Left cardiac atrium (tissue), 4 donors: ENCODE results near the gene CEP44. TPM values are rescaled to one million over a fixed set of nuclear protein-coding genes. Genes with fewer than 3 reads are reported as not detected.
"Not testable (repeated sequence)": the region's sequence is repeated elsewhere in the genome, so short reads cannot be mapped to it uniquely, and the experiment has no call there.

Experiments
- ATAC-seq, 2 donors: fragments of 200-7000 bp; cut with Tn5 transposase; one replicate each; pipeline ENCODE4 v1.9.1; 2020; ENCODE audit warnings: mild to moderate bottlenecking in 2 of 2, moderate library complexity in 2 of 2
- DNase-seq: peaks from one replicate; pipeline ENCODE4 v3.0.0-alpha.2; 2020
- intact Hi-C, 2 donors: fragments of 100-400 bp; cut with DNase I; formaldehyde crosslinking; loops; one replicate each; pipeline versions ENCODE4 v1.14.1 to v1.15.1; 2022 to 2023
- total RNA-seq, 2 donors: library from RNA; stranded (reverse); fragmentation: NEBNext Ultra II Directional; extraction: Animal tissue kit (Norgen Biotek cat#: 25700); gene quantifications; one replicate each; pipeline ENCODE4 v1.2.1, GENCODE V29; 2021
- donor health status: DM: no; HTN: yes; CAD: no.
- donor health status: DM: no; HTN: yes; CAD: no; lungs with severe emphysema.
- donor health status: DM: yes; HTN: yes; CAD: no.
- donor health status: Dilated cardiomyopathy.

CEP44 gene
- total RNA-seq, 2 donors from 2014 or later, result 15.4 to 16.7 TPM

GRCh38 chr4:174274436-174274835 is 9.3 kb upstream of the CEP44 start:
- DNase-seq (no peak), ATAC-seq (no peak)
- intact Hi-C loops, result no loop called here

- DNase-seq, result no peak
- ATAC-seq, result no peak
Measured at GRCh38 chr4:174275101-174275500, 8.6 kb upstream of the CEP44 start.

GRCh38 chr4:174277433-174277832 is 6.3 kb upstream of the CEP44 start:
- ATAC-seq, result no peak
- intact Hi-C loops, result no loop called here
- DNase-seq, result no peak

More at GRCh38 chr4:174275101-174275500, 8.6 kb upstream of the CEP44 start:
- intact Hi-C loops, result no loop called here

GRCh38 chr4:174278467-174278866 is 5.2 kb upstream of the CEP44 start:
- DNase-seq (no peak), ATAC-seq (no peak)
- intact Hi-C loops, result no loop called here

GRCh38 chr4:174279433-174280155 is 4.1 kb upstream of the CEP44 start:
- intact Hi-C loops, result no loop called here
- ATAC-seq (no peak), DNase-seq (no peak)

- ATAC-seq (no peak), DNase-seq (no peak)
- intact Hi-C loops, result no loop called here
Measured at GRCh38 chr4:174281182-174281737, 2.5 kb upstream of the CEP44 start.

- intact Hi-C loops, result no loop called here
- DNase-seq (no peak), ATAC-seq (no peak)
Measured at GRCh38 chr4:174281901-174282300, 1.8 kb upstream of the CEP44 start.

GRCh38 chr4:174282836-174283506 is 740 bp upstream of the CEP44 start:
- DNase-seq (peak; percentile 81), ATAC-seq (peak; percentile 98 to 99)
- intact Hi-C loops, result no loop called here

- intact Hi-C loops, result no loop called here
- DNase-seq, result no peak
- ATAC-seq, result no peak
Measured at GRCh38 chr4:174284487-174284886, 776 bp downstream of the CEP44 start.

GRCh38 chr4:174286870-174287269 is 3.2 kb downstream of the CEP44 start:
- ATAC-seq, result no peak
- intact Hi-C loops, result no loop called here
- DNase-seq, result no peak

- intact Hi-C loops, result no loop called here
Measured at GRCh38 chr4:174292473-174292872, 8.8 kb downstream of the CEP44 start.

GRCh38 chr4:174294641-174295040 is 10.9 kb downstream of the CEP44 start:
- ATAC-seq, intact Hi-C loops, DNase-seq: not testable (repeated sequence)

More at GRCh38 chr4:174292473-174292872, 8.8 kb downstream of the CEP44 start:
- no peak for ATAC-seq
- no peak for DNase-seq

- ATAC-seq, intact Hi-C loops: not testable (repeated sequence)
Measured at GRCh38 chr4:174295142-174295541, 11.4 kb downstream of the CEP44 start.

GRCh38 chr4:174303687-174304086 is 20.0 kb downstream of the CEP44 start:
- intact Hi-C loops, result no loop called here
- DNase-seq (no peak), ATAC-seq (no peak)

More at GRCh38 chr4:174295142-174295541, 11.4 kb downstream of the CEP44 start:
- DNase-seq, result not testable (repeated sequence)

GRCh38 chr4:174304664-174305063 is 21.0 kb downstream of the CEP44 start:
- intact Hi-C loops, result no loop called here
- DNase-seq (no peak), ATAC-seq (no peak)

GRCh38 chr4:174305961-174306360 is 22.2 kb downstream of the CEP44 start:
- intact Hi-C loops, result no loop called here
- ATAC-seq (no peak), DNase-seq (no peak)

GRCh38 chr4:174307694-174308093 is 24.0 kb downstream of the CEP44 start:
- DNase-seq, result no peak
- no peak for ATAC-seq
- intact Hi-C loops, result no loop called here

- no peak for DNase-seq
- ATAC-seq, result no peak
- intact Hi-C loops, result no loop called here
Measured at GRCh38 chr4:174312993-174313392, 29.3 kb downstream of the CEP44 start.

- intact Hi-C loops, result no loop called here
- no peak for DNase-seq
- no peak for ATAC-seq
Measured at GRCh38 chr4:174314274-174314673, 30.6 kb downstream of the CEP44 start.

GRCh38 chr4:174314770-174315169 is 31.1 kb downstream of the CEP44 start:
- intact Hi-C loops, result loop anchor here in 1 of 2 donors (5.0 kb wide), 1 partner anchor 97 kb away; no protein-coding TSS in a partner anchor
- ATAC-seq (peak in 1 of 2 donors; percentile 56), DNase-seq (no peak)
